Neuronal stem cell (in vitro differentiated cells): ENCODE measurements around the gene FAM120AOS.

Experiments
- DNase-seq: peaks from one replicate; pipeline ENCODE4 v3.0.0-alpha.2; 2013; ENCODE audit warnings: low spot score
- H2AFZ ChIP-seq: one replicate; pipeline ENCODE4 v1.6.1; 2013; ENCODE audit warnings: mild to moderate bottlenecking, low read length, inconsistent platforms
- H2AK5ac ChIP-seq: 2 replicates; pipeline ENCODE4 v1.6.1; 2013; ENCODE audit warnings: low read depth, mild to moderate bottlenecking, inconsistent platforms, low read length, moderate library complexity, mixed read lengths
- H2BK120ac ChIP-seq: 2 replicates; pipeline ENCODE4 v1.6.1; 2013; ENCODE audit warnings: low read depth, mild to moderate bottlenecking, inconsistent platforms, low read length, moderate library complexity, mixed read lengths
- H2BK12ac ChIP-seq: one replicate; pipeline ENCODE4 v1.6.1; 2013; ENCODE audit warnings: low read length, inconsistent platforms
- H2BK15ac ChIP-seq: 2 replicates; pipeline ENCODE4 v1.6.1; 2013; ENCODE audit warnings: mild to moderate bottlenecking, low read length, inconsistent platforms, mixed read lengths
- H2BK5ac ChIP-seq: one replicate; pipeline ENCODE4 v1.6.1; 2013; ENCODE audit warnings: inconsistent platforms, mild to moderate bottlenecking, low read length, moderate library complexity
- H3K14ac ChIP-seq: one replicate; pipeline ENCODE4 v1.6.1; 2013; ENCODE audit warnings: low read length, inconsistent platforms
- H3K18ac ChIP-seq: 2 replicates; pipeline ENCODE4 v1.6.1; 2013; ENCODE audit warnings: low read length, inconsistent platforms
- H3K23ac ChIP-seq: 2 replicates; pipeline ENCODE4 v1.6.1; 2013; ENCODE audit warnings: low read depth, mild to moderate bottlenecking, mixed read lengths, low read length, inconsistent platforms; ENCODE audit not compliant: poor library complexity
- H3K27ac ChIP-seq: replicated peaks from 3 replicates; pipeline ENCODE4 v1.5.1; 2013; ENCODE audit warnings: low read length, inconsistent platforms
- H3K27me3 ChIP-seq, 3 experiments: 2 replicates each; pipeline ENCODE4 v1.6.1; 2013; ENCODE audit warnings: low read length in 3 of 3, mild to moderate bottlenecking in 2 of 3, inconsistent platforms in 1 of 3, low read depth in 1 of 3, mixed read lengths in 1 of 3, moderate library complexity in 1 of 3; ENCODE audit not compliant: control insufficient read depth in 3 of 3, insufficient read depth in 3 of 3
- H3K36me3 ChIP-seq, 2 donors: replicated peaks in 1 of 2; 2 replicates each; pipeline ENCODE4 v1.6.1; 2013; ENCODE audit warnings: low read length in 2 of 2; ENCODE audit not compliant: control insufficient read depth in 2 of 2, insufficient read depth in 2 of 2
- H3K4ac ChIP-seq: 2 replicates; pipeline ENCODE4 v1.6.1; 2013; ENCODE audit warnings: inconsistent platforms, mild to moderate bottlenecking, low read length, moderate library complexity
- H3K4me1 ChIP-seq, 2 donors: 1 replicate in 1 of 2; 2 replicates in 1 of 2; pipeline ENCODE4 v1.6.1; 2013; ENCODE audit warnings: low read length in 2 of 2, low read depth in 1 of 2; ENCODE audit not compliant: control insufficient read depth in 2 of 2, insufficient read depth in 1 of 2
- H3K4me2 ChIP-seq: one replicate; pipeline ENCODE4 v1.6.1; 2013; ENCODE audit warnings: mild to moderate bottlenecking, low read length, inconsistent platforms; ENCODE audit not compliant: insufficient read depth, poor library complexity, severe bottlenecking
- H3K4me3 ChIP-seq, 2 donors: 2 replicates each; pipeline ENCODE4 v1.5.1; 2013; ENCODE audit warnings: low read length in 2 of 2, mild to moderate bottlenecking in 2 of 2, inconsistent platforms in 1 of 2, moderate library complexity in 1 of 2
- H3K79me1 ChIP-seq: one replicate; pipeline ENCODE4 v1.6.1; 2013; ENCODE audit warnings: low read depth, mild to moderate bottlenecking, inconsistent platforms, low read length, moderate library complexity
- H3K9ac ChIP-seq: one replicate; pipeline ENCODE4 v1.6.1; 2013; ENCODE audit warnings: mild to moderate bottlenecking, low read depth, low read length, inconsistent platforms; ENCODE audit not compliant: poor library complexity
- H3K9me3 ChIP-seq, 2 donors: replicated peaks in 1 of 2; 2 replicates each; pipeline versions ENCODE3 to v1.6.1; 2013; ENCODE audit warnings: low read length in 2 of 2, mild to moderate bottlenecking in 2 of 2, inconsistent platforms in 1 of 2, low read depth in 1 of 2, mixed read lengths in 1 of 2, moderate library complexity in 1 of 2; ENCODE audit not compliant: control insufficient read depth in 2 of 2, insufficient read depth in 1 of 2
- H4K8ac ChIP-seq: one replicate; pipeline ENCODE4 v1.6.1; 2013; ENCODE audit warnings: low read depth, mild to moderate bottlenecking, inconsistent platforms, low read length, moderate library complexity
- H4K91ac ChIP-seq: one replicate; pipeline ENCODE4 v1.6.1; 2013; ENCODE audit warnings: low read length, low read depth, mild to moderate bottlenecking, inconsistent platforms; ENCODE audit not compliant: poor library complexity
- WGBS, 2 donors: extraction: QIAGEN DNeasy Blood & Tissue Kit; methylation state at CpG; one replicate each; pipeline ENCODE4 v1.1.7; 2013; ENCODE audit warnings: missing lambda C conversion rate in 2 of 2, mixed read lengths in 1 of 2; ENCODE audit not compliant: insufficient read length in 2 of 2, insufficient replicate concordance in 1 of 2; ENCODE audit errors: extremely low coverage in 2 of 2; 5-methylcytosine and 5-hydroxymethylcytosine counted together

Gene FAM120AOS

DNA sequence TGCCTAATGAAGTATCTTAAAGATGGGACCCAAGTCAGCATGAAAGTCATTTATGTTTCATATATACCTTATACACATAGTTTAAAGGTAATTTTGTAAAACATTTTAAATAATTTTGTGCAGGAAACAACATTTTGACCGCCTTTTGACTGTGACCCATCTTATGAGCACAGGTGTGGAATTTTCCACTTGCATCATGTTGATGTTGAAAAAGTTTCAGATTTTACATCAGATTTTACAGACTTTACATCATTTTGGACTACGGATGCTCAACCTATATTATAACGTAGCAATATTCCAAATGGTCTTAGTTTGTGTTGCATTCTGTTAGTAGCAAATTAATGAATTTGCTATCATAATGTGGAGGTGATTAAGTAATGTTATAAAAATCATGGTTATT, 21.7 kb upstream of the FAM120AOS start:
- Histone ChIP-seq H4K8ac (no peak overlapping the region), H3K27me3 (no peaks in the 10 kb centered on the region), H2BK15ac (no peak overlapping the region), H2BK12ac (no peak overlapping the region), H2BK120ac (no peak overlapping the region), H3K36me3 (peaks cover 2 to 66% of the 10 kb centered on the region in 2 donors), H3K9me3 (no peaks in the 10 kb centered on the region), H3K9ac (no peak overlapping the region), H4K91ac (no peak overlapping the region), H3K23ac (no peak overlapping the region), H2BK5ac (no peak overlapping the region), H2AFZ (no peak overlapping the region), H3K79me1 (no peaks in the 10 kb centered on the region), H3K4me1 (no peaks in the 10 kb centered on the region), H3K4ac (no peak overlapping the region), H3K18ac (no peak overlapping the region), H3K4me3 (no peak overlapping the region), H3K4me2 (no peak overlapping the region), H3K27ac (no peak overlapping the region), H3K14ac (no peak overlapping the region), H2AK5ac (no peak overlapping the region)
- no CpG with 5 or more reads among the region's 3 CpGs for WGBS, 2 donors
- DNase-seq, result no peak

DNA sequence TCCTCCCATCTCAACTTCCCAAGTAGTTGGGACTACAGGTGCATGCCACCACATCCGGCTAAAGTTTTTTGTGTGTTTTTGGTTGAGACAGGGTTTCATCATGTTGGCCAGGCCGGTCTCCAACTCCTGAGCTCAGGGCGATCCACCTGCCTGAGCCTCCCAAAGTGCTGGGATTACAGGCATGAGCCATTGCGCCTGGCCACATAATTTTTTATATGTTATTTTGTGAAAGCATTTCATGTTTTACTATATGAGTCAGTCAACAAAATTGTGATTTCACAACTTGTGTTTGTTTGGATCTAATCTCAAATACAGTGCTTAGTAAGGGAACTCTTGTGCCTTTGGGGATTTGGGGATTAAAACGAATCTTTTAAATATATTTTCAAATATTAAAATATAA, 20.0 kb upstream of the FAM120AOS start:
- no peak overlapping the region for H3K9ac ChIP-seq
- H2AK5ac ChIP-seq, result no peak overlapping the region
- no peak overlapping the region for H3K4me2 ChIP-seq
- no peak overlapping the region for H4K8ac ChIP-seq
- H4K91ac ChIP-seq, result no peak overlapping the region
- no peak overlapping the region for H2BK15ac ChIP-seq
- H3K4me1 ChIP-seq, result peaks cover 5% of the 10 kb centered on the region in 2 donors
- H3K4ac ChIP-seq, result no peak overlapping the region
- no peak overlapping the region for H3K27ac ChIP-seq
- H3K27me3 ChIP-seq, result no peaks in the 10 kb centered on the region
- DNase-seq, result no peak
- no peak overlapping the region for H2BK12ac ChIP-seq
- no peak overlapping the region for H2BK120ac ChIP-seq
- H3K14ac ChIP-seq, result no peak overlapping the region
- H3K4me3 ChIP-seq, result no peak overlapping the region
- no peak overlapping the region for H3K23ac ChIP-seq
- H3K18ac ChIP-seq, result no peak overlapping the region
- H2AFZ ChIP-seq, result no peak overlapping the region
- no peaks in the 10 kb centered on the region for H3K9me3 ChIP-seq
- no peaks in the 10 kb centered on the region for H3K79me1 ChIP-seq
- peaks cover 2 to 61% of the 10 kb centered on the region in 2 donors for H3K36me3 ChIP-seq
- no CpG with 5 or more reads among the region's 5 CpGs for WGBS, 2 donors
- H2BK5ac ChIP-seq, result no peak overlapping the region

DNA sequence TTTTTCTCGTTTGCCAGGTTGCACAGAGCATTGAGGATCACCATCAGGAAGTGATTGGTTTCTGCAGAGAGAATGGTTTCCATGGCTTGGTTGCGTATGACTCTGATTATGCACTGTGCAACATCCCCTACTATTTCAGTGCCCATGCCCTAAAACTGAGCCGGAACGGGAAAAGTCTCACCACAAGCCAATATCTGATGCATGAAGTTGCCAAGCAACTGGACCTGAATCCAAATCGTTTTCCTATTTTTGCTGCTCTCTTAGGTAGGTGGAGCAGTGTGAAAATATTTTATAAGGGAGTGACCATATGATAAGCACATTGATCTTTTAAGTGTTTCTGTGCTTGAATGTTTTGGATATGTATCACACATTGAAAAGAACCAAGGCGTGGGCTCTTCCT, 17.7 kb upstream of the FAM120AOS start:
- Histone ChIP-seq H3K4me1 (peaks cover 5 to 6% of the 10 kb centered on the region in 2 donors), H3K4me2 (no peak overlapping the region), H3K27me3 (no peaks in the 10 kb centered on the region), H2BK5ac (no peak overlapping the region), H3K4me3 (no peak overlapping the region), H2BK120ac (no peak overlapping the region), H2BK12ac (no peak overlapping the region), H2AFZ (no peak overlapping the region), H2BK15ac (no peak overlapping the region), H3K4ac (no peak overlapping the region), H3K9ac (no peak overlapping the region), H3K27ac (no peak overlapping the region), H4K8ac (no peak overlapping the region), H2AK5ac (no peak overlapping the region), H3K36me3 (peaks cover 2 to 48% of the 10 kb centered on the region in 2 donors), H3K9me3 (no peaks in the 10 kb centered on the region), H3K18ac (no peak overlapping the region), H4K91ac (no peak overlapping the region), H3K14ac (no peak overlapping the region), H3K79me1 (no peaks in the 10 kb centered on the region), H3K23ac (no peak overlapping the region)
- WGBS, 2 donors, result no CpG with 5 or more reads among the region's 6 CpGs
- DNase-seq, result no peak

DNA sequence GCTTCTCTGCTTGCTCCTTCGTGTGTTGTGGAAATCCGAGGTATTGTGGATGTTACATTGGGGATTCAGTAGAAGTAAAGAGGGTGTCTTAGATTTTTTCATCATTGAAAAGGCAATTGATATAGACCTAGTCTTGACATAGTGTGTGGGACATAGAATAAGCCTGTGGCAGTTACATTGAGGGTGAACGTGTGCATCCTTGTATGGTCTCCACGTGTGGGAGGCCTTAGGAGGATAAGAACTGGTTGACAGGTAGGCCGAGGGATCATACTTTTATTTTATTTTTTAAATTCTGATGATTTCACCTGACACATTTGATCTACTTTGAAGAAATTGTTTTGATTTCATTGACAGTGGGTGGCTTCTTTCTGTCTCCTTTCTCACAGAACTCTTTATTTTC, 17.0 kb upstream of the FAM120AOS start:
- Histone ChIP-seq H3K4me1 (peaks cover 5 to 6% of the 10 kb centered on the region in 2 donors), H2BK120ac (no peak overlapping the region), H3K4me2 (no peak overlapping the region), H2BK5ac (no peak overlapping the region), H4K91ac (no peak overlapping the region), H3K27me3 (no peaks in the 10 kb centered on the region), H3K9ac (no peak overlapping the region), H3K9me3 (no peaks in the 10 kb centered on the region), H2BK12ac (no peak overlapping the region), H2AK5ac (no peak overlapping the region), H4K8ac (no peak overlapping the region), H2BK15ac (no peak overlapping the region), H3K4me3 (no peak overlapping the region), H3K27ac (no peak overlapping the region), H2AFZ (no peak overlapping the region), H3K14ac (no peak overlapping the region), H3K36me3 (peaks cover 2 to 42% of the 10 kb centered on the region in 2 donors), H3K79me1 (no peaks in the 10 kb centered on the region), H3K23ac (no peak overlapping the region), H3K4ac (no peak overlapping the region), H3K18ac (no peak overlapping the region)
- WGBS, 2 donors, result no CpG with 5 or more reads among the region's 5 CpGs
- no peak for DNase-seq
